Measurements from ENCODE around the gene CRACDL.

CRACDL gene

GRCh38 chr2:98926601-98927000 lies 9.4 kb downstream of the CRACDL start:
- no peak for DNase-seq

GRCh38 chr2:98924910-98925309 lies 11.1 kb downstream of the CRACDL start:
- no peak for DNase-seq

- DNase-seq: no peak
Observed at GRCh38 chr2:98924038-98924830, 11.8 kb downstream of the CRACDL start.

- DNase-seq: no peak
Observed at GRCh38 chr2:98923244-98923940, 12.6 kb downstream of the CRACDL start.

DNA sequence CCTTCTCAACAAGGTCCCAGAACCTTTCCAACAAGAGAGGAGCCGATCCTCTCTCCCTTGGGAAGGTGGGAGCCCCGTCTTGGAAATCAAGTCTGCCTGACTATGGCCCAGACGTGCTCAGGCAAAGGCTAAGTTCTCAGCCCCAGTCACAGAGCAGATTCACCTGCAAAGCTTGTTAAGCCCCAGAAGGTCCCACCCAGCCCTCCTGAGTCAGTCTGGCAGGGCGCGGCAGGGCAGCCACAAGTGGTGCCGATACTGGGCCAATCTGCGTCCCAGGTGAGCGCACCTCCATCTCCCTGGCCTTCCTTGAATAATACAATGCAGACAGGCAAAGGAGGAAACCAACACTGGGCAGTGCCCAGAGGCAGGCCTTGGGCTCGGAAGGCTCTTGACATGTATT lies 15.0 kb downstream of the CRACDL start:
- no peak for DNase-seq

DNA sequence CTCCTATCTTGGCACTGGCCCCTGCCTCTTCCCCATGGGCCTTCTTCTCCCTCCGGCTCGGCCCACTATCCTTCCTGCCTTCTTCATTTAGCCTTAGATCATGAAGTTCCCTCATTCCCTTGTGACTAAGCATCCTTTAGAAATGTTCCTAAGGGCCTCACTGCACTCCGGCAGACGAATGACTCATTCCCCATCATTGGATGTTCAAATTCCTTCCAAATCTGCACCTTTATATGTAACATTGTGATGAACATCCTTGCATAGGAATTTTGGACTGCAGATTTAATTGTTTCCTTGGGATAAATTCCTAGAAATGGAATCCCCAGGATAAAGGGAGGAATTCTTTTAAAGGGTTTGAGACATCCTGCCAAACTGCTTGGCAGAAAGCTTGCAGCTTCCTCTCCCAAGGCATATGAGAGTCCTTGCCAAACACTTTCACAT lies 19.0 kb downstream of the CRACDL start:
- DNase-seq: no peak

- no peak for DNase-seq
Observed at GRCh38 chr2:98915751-98916358, 20.2 kb downstream of the CRACDL start.

DNA sequence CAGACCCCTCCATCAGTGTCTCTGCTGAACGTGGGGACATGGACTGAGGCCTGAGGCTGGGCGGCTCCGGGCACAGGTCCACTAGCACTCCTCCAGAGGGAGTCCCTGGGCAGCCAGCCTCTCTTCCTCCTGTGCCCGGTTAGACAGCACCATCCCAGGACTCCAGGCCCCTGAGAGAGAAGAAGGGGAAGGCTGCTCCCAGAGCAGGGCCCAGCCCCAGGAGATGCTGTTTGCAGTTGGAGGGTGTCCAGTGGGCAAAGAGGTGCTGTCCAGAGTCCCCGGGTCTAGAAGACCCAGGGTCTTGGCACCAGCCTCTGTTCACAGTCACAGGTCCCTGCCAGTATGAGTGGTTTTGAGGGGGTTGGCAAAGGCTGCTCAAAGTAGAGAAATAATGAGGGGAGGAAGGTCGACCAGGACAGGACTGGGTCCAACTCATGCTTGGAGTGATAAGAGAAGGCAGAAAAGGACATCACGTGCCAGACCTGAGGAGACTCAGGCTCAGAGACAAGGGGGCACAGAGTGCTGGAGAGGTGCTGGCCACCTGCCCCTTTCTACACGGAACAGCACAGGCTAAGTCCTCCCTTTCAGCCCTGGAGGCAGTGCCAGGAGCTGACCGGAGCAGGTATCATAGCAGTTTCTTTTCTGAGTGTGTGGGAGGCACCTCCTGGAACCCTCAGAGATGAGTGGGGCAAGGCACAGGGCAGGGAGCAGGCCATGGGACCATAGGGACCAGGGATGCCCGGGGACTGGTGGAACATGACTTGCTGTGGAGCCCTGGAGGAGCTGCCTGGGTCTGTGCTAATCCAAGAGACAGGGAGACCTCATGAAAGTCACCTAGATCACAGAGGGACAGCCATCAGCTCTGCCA lies 21.1 kb downstream of the CRACDL start:
- no peak for DNase-seq

- DNase-seq: no peak
Observed at GRCh38 chr2:98913916-98914712, 21.9 kb downstream of the CRACDL start.

DNA sequence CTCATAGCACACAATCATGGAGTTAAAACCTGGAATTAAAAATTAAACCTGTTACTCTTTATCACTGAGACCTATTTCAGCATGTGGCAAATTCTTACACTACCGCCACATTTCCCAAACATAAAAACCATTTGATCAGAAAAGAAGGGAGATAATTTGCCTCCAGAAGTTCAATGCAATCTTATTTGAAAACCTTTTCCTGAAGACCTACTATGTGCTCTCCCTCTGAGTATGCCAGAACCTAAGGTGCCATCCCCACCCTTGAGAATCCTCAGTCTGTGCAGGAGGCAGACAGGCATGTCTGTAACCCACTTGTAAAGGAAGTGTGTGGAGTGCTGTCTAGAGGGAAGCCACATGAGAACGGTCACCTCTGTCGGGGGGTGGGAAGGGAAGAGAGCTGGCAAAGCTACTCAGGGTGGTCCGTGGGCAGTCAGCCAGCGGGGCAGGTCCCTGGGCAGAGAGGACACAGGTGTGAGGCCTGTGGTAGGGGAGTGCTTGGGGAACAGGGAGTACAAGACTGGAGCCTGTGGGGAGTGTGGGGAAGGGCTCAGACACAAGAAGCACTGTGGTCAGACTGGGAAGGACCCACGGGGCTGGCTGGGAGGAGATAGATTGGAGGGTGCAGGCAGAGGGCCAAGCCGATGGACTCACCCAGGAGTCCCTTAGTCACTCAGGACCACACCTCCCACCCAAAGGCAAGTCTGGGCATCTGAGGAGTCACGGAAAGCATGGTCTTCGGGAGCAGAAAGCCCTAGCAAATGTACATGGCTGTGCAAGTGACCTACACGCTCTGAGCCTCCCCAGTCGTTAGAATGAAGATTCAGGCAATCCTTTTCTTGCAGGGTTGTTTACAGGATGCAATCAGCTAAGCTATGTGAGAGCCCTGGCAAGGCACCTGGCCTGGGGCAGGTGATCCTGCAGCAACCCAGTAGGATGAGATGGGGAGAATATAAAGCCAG lies 22.8 kb downstream of the CRACDL start:
- DNase-seq: no peak

DNA sequence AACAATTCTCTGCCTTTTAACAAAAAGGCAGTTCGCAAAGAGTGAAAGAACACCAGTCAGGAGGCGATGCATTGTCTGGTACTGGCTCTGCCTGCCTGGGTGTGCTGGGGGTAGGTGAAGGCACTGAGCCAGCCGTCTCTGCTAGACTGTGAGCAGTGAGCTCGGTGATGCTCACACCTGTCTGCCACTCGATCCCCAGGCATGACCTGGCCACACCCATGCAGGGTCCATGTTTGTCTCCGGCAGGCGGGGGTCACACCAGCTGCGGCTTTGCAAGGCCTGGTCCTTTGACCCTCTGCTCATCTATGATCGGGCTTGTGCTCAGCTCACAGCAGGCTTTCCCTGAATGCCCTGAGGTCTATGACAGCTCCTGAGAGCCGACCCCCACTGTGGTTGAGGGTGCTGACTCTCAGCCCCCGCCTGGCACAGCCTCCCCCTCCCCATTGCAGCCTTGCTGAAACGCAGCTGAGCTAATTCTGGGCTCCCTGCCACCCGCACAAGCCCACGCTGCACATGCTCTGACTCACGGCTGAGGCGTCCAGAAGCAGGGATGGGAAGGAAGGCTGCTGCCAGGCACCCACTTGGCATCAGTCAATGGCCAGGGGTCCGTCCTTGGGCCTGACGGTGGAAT lies 23.7 kb downstream of the CRACDL start:
- no peak for DNase-seq

- DNase-seq: no peak
Observed at GRCh38 chr2:98911376-98912154, 24.5 kb downstream of the CRACDL start.

DNA sequence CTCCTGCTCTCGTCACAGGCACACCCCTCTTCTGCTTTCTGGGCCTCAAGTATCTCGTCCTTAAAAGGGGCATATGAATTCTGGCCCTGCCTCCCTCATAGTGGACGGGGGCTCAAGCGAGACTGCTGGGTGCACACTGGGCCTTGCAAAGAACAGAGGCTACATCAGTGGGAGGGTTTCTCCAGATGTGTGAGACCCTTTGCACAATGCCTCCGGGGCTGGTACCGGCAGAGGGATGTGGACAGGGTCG lies 25.0 kb downstream of the CRACDL start:
- DNase-seq: no peak

DNA sequence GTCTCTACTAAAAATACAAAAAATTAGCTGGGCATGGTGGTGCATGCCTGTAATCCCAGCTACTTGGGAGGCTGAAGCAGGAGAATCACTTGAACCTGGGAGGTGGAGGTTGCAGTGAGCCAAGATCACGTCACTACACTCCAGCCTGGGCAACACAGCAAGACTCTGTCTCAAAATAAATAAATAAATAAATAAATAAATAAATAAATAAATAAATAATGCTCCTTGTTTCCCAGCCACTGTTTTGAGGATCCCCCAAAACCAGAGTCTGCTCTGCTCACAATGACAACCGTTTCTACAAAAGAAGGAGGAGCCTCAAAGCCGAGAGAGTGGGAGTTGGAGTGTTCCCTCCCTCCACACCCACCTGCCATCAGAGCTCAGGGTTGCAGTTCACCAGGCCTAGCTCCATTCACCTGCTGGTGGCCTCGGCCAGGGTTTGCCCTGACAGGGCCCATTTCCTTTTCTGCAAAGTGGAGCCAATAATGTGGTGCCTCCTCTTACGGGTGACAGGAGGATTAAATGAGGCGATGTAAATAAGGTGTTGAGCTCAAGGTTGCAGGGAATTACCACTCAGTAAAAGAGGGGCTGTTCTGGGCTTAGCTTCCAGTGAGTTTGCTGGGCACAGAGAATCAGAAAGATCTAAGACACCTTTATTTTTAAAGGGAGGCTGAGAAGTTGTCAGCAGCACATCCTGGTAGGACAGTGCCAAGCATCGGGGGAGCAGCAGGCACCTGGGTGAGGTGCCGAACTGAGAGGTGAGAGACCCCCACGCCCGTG lies 25.5 kb downstream of the CRACDL start:
- DNase-seq: no peak

DNA sequence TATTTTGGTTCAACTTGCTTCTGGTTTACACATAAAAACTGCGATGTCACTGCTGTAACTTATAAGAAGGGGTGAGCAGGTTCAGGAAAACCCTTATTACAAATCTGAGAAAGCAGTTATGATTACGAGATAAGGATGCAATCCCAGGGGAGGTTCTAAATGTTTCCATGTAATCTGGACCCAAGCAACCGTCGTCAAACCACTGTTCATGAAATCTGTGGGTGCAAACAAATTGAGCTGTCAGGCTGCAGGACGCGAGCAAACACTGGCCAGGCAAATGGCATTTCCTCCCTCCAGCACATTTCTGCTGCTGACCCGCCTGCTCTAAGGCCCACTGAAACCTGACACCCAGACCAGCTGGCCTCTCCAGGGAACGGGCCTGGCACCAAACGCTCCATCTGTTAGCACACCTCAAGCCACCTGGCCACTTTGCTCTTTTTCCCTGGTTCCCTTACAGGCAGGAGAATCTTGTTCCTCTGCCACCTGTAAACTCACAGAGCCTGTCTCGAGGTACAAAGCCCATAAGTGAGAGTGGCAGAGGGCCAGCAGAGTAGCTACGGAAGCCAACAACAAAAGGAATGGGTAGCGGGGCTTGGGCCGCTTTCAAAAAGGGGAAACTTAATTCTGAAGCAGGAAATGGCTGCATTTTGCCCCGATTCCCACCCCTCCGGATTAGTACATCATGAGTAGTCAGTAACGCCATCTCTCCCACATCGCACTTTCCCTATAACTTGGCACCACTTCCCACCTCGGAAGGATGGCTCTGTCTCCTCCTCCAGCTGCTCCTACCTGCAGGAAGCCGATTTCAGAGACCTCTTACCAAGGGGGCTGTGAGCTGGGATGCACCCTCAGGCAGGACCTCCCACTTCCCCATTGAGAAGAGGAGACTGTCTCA lies 26.5 kb downstream of the CRACDL start:
- no peak for DNase-seq

DNA sequence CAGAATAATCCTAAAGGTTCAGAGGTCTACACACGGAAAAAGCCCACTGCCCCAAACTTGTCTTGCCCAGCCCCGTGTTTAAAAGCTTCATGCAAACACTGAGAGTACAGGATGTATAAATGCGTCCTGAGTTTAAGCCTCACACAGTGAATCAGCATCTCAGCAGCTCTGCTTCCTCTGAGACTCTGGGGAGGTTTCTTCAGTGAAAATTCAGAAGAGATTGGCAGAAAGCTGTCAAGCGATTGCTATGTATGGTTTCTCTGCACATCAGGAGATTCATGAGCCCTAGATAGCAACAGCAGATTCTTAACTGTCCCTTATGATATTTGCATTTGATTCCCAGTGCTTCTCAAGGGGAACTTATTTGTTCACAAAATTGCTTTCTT lies 27.1 kb downstream of the CRACDL start:
- no peak for DNase-seq

- DNase-seq: no peak
Observed at GRCh38 chr2:98907966-98908905, 27.8 kb downstream of the CRACDL start.
